HL-60 (cell line): ENCODE results near the gene C2orf78.

Experiments used
- CTCF ChIP-seq: IDR thresholded peaks from one replicate; pipeline ENCODE4 v1.5.1; 2011; ENCODE audit warnings: low read length, control low read depth, inconsistent platforms; ENCODE audit not compliant: insufficient read depth
- GABPA ChIP-seq: IDR thresholded peaks from 2 replicates; pipeline ENCODE4 v1.6.1; 2012; ENCODE audit warnings: low read depth
- POLR2AphosphoS5 ChIP-seq: IDR thresholded peaks from 2 replicates; pipeline ENCODE4 v1.6.1; 2012; ENCODE audit warnings: low read depth
- SPI1 ChIP-seq: IDR thresholded peaks from 2 replicates; pipeline ENCODE4 v1.6.1; 2012; ENCODE audit warnings: low read depth, mild to moderate bottlenecking, borderline replicate concordance

GRCh38 chr2:73851274-73851673, 67.3 kb downstream of the C2orf78 start:
- TF ChIP-seq CTCF (no peak), POLR2AphosphoS5 (no peak), GABPA (no peak), SPI1 (no peak)
